ENCODE results near the gene PARVA. TPM values are rescaled to one million over a fixed set of nuclear protein-coding genes. Genes with fewer than 3 reads are reported as not detected.

PARVA gene
- total RNA-seq, 1 experiment from 2014 or later = 22.9 TPM

- no peak overlapping the region for H3K27ac Mint-ChIP-seq (ENCODE audit: unreplicated experiment)
- TF ChIP-seq CTCF (IDR thresholded peaks at IDR 0.05; ENCODE audit: unreplicated experiment) = no peak
- H3K36me3 Mint-ChIP-seq (ENCODE audit: insufficient read depth, unreplicated experiment) = peaks cover 5% of the 10 kb centered on the region
- H3K9me3 Mint-ChIP-seq (ENCODE audit: low read depth, unreplicated experiment) = no peaks in the 10 kb centered on the region
- DNase-seq = no peak
- H3K27me3 Mint-ChIP-seq (ENCODE audit: unreplicated experiment) = no peaks in the 10 kb centered on the region
- no peak overlapping the region for H3K4me3 Mint-ChIP-seq (ENCODE audit: low read depth, unreplicated experiment)
- intact Hi-C loops (cut with micrococcal nuclease; ENCODE audit: unreplicated experiment) = no loop called here
- CTCF ChIA-PET = no interaction called here
- H3K4me1 Mint-ChIP-seq (ENCODE audit: low read depth, unreplicated experiment) = peaks cover 33% of the 10 kb centered on the region
- no TSS peak for BruUV-seq (replicated peaks)
Observed at GRCh38 chr11:12433571-12434324, 56.4 kb downstream of the PARVA start.

- DNase-seq = no peak
- H3K27ac Mint-ChIP-seq (ENCODE audit: unreplicated experiment) = no peak overlapping the region
- peaks cover 5% of the 10 kb centered on the region for H3K36me3 Mint-ChIP-seq (ENCODE audit: insufficient read depth, unreplicated experiment)
- BruUV-seq (replicated peaks) = no TSS peak
- intact Hi-C loops (cut with micrococcal nuclease; ENCODE audit: unreplicated experiment) = no loop called here
- CTCF ChIA-PET = no interaction called here
- no peaks in the 10 kb centered on the region for H3K27me3 Mint-ChIP-seq (ENCODE audit: unreplicated experiment)
- peaks cover 27% of the 10 kb centered on the region for H3K4me1 Mint-ChIP-seq (ENCODE audit: low read depth, unreplicated experiment)
- no peak overlapping the region for H3K4me3 Mint-ChIP-seq (ENCODE audit: low read depth, unreplicated experiment)
- H3K9me3 Mint-ChIP-seq (ENCODE audit: low read depth, unreplicated experiment) = no peaks in the 10 kb centered on the region
- no peak for TF ChIP-seq CTCF (IDR thresholded peaks at IDR 0.05; ENCODE audit: unreplicated experiment)
Observed at GRCh38 chr11:12434325-12434654, 56.9 kb downstream of the PARVA start.

GRCh38 chr11:12435264-12435663 is 57.9 kb downstream of the PARVA start:
- CTCF ChIA-PET = no interaction called here
- peaks cover 5% of the 10 kb centered on the region for H3K9me3 Mint-ChIP-seq (ENCODE audit: low read depth, unreplicated experiment)
- H3K27me3 Mint-ChIP-seq (ENCODE audit: unreplicated experiment) = no peaks in the 10 kb centered on the region
- no peak for TF ChIP-seq CTCF (IDR thresholded peaks at IDR 0.05; ENCODE audit: unreplicated experiment)
- intact Hi-C loops (cut with micrococcal nuclease; ENCODE audit: unreplicated experiment) = no loop called here
- peaks cover 5% of the 10 kb centered on the region for H3K36me3 Mint-ChIP-seq (ENCODE audit: insufficient read depth, unreplicated experiment)
- H3K27ac Mint-ChIP-seq (ENCODE audit: unreplicated experiment) = no peak overlapping the region
- no TSS peak for BruUV-seq (replicated peaks)
- peaks cover 28% of the 10 kb centered on the region for H3K4me1 Mint-ChIP-seq (ENCODE audit: low read depth, unreplicated experiment)
- DNase-seq = no peak
- H3K4me3 Mint-ChIP-seq (ENCODE audit: low read depth, unreplicated experiment) = no peak overlapping the region

- TF ChIP-seq CTCF (IDR thresholded peaks at IDR 0.05; ENCODE audit: unreplicated experiment) = no peak
- Mint-ChIP-seq H3K4me3 (ENCODE audit: low read depth, unreplicated experiment) (no peak overlapping the region), H3K27me3 (ENCODE audit: unreplicated experiment) (no peaks in the 10 kb centered on the region), H3K4me1 (ENCODE audit: low read depth, unreplicated experiment) (peaks cover 18% of the 10 kb centered on the region), H3K27ac (ENCODE audit: unreplicated experiment) (no peak overlapping the region), H3K36me3 (ENCODE audit: insufficient read depth, unreplicated experiment) (no peaks in the 10 kb centered on the region), H3K9me3 (ENCODE audit: low read depth, unreplicated experiment) (peaks cover 5% of the 10 kb centered on the region)
- intact Hi-C loops (cut with micrococcal nuclease; ENCODE audit: unreplicated experiment) = no loop called here
- CTCF ChIA-PET = no interaction called here
- no TSS peak for BruUV-seq (replicated peaks)
- no peak for DNase-seq
Observed at GRCh38 chr11:12436266-12436665, 58.9 kb downstream of the PARVA start.

Data from Calu3 (cell line).